Stimulated activated CD8-positive, alpha-beta memory T cell treated with anti-CD3 and anti-CD28 coated beads, Interleukin-12 subunit alpha, Interleukin-12 subunit beta, amount 100 ng/mL, for 24 hours (primary cell): Measurements from ENCODE around the gene TBL1XR1.
"Not testable (repeated sequence)": the region's sequence is repeated elsewhere in the genome, so short reads cannot be mapped to it uniquely, and the experiment has no call there.

ENCODE experiments used
- DNase-seq: peaks from one replicate; pipeline ENCODE4 v3.0.0-alpha.2; 2020; ENCODE audit errors: extremely low read depth

TBL1XR1 gene

GRCh38 chr3:177182352-177182751, 14.9 kb downstream of the TBL1XR1 start:
- DNase-seq, result no peak

- DNase-seq, result no peak
Observed at GRCh38 chr3:177181418-177181817, 15.9 kb downstream of the TBL1XR1 start.

- no peak for DNase-seq
Observed at GRCh38 chr3:177180506-177180905, 16.8 kb downstream of the TBL1XR1 start.

- no peak for DNase-seq
Observed at GRCh38 chr3:177179281-177180067, 17.8 kb downstream of the TBL1XR1 start.

GRCh38 chr3:177177749-177178221, 19.5 kb downstream of the TBL1XR1 start:
- DNase-seq, result no peak

GRCh38 chr3:177174607-177175170, 22.6 kb downstream of the TBL1XR1 start:
- no peak for DNase-seq

- DNase-seq, result no peak
Observed at GRCh38 chr3:177169936-177170722, 27.2 kb downstream of the TBL1XR1 start.

- DNase-seq, result no peak
Observed at GRCh38 chr3:177168431-177168830, 28.9 kb downstream of the TBL1XR1 start.

GRCh38 chr3:177162742-177163141, 34.5 kb downstream of the TBL1XR1 start:
- no peak for DNase-seq

- not testable (repeated sequence) for DNase-seq
Observed at GRCh38 chr3:177161603-177162002, 35.7 kb downstream of the TBL1XR1 start.

- DNase-seq, result no peak
Observed at GRCh38 chr3:177158461-177158860, 38.8 kb downstream of the TBL1XR1 start.

- DNase-seq, result no peak
Observed at GRCh38 chr3:177157492-177157891, 39.8 kb downstream of the TBL1XR1 start.

- no peak for DNase-seq
Observed at GRCh38 chr3:177154733-177155132, 42.5 kb downstream of the TBL1XR1 start.

GRCh38 chr3:177150970-177151627, 46.2 kb downstream of the TBL1XR1 start:
- DNase-seq, result no peak

GRCh38 chr3:177150218-177150916, 46.9 kb downstream of the TBL1XR1 start:
- DNase-seq, result no peak

- no peak for DNase-seq
Observed at GRCh38 chr3:177149106-177149505, 48.2 kb downstream of the TBL1XR1 start.

- DNase-seq, result no peak
Observed at GRCh38 chr3:177147790-177148189, 49.5 kb downstream of the TBL1XR1 start.

- DNase-seq, result no peak
Observed at GRCh38 chr3:177146646-177147045, 50.6 kb downstream of the TBL1XR1 start.

GRCh38 chr3:177145954-177146353, 51.3 kb downstream of the TBL1XR1 start:
- no peak for DNase-seq

- DNase-seq, result no peak
Observed at GRCh38 chr3:177145381-177145780, 51.9 kb downstream of the TBL1XR1 start.

GRCh38 chr3:177144922-177145321, 52.4 kb downstream of the TBL1XR1 start:
- DNase-seq, result no peak
